Muscle layer of duodenum (tissue), 2 donors: ENCODE data around the gene TMEM202.
"Not testable (repeated sequence)": the region's sequence is repeated elsewhere in the genome, so short reads cannot be mapped to it uniquely, and the experiment has no call there.

Source experiments
- H3K27ac ChIP-seq: one replicate; pipeline ENCODE4 v1.7.0; 2013; ENCODE audit warnings: mild to moderate bottlenecking, low read length
- H3K27me3 ChIP-seq: one replicate; pipeline ENCODE4 v1.7.0; 2013; ENCODE audit warnings: low read depth, mild to moderate bottlenecking, control low read depth, low read length
- H3K36me3 ChIP-seq, 2 donors: one replicate each; pipeline ENCODE4 v1.7.0; 2013; ENCODE audit warnings: low read length in 2 of 2, control low read depth in 1 of 2, mild to moderate bottlenecking in 1 of 2; ENCODE audit not compliant: insufficient read depth in 2 of 2, control insufficient read depth in 1 of 2
- H3K4me1 ChIP-seq, 2 donors: one replicate each; pipeline ENCODE4 v1.7.0; 2013; ENCODE audit warnings: low read length in 2 of 2, mild to moderate bottlenecking in 2 of 2, control low read depth in 1 of 2, moderate library complexity in 1 of 2; ENCODE audit not compliant: insufficient read depth in 2 of 2, control insufficient read depth in 1 of 2
- H3K4me3 ChIP-seq, 2 donors: one replicate each; pipeline ENCODE4 v1.7.0; 2013; ENCODE audit warnings: low read length in 2 of 2, low read depth in 1 of 2, mild to moderate bottlenecking in 1 of 2
- H3K9me3 ChIP-seq, 2 donors: one replicate each; pipeline ENCODE4 v1.7.0; 2013; ENCODE audit warnings: low read length in 2 of 2, control low read depth in 1 of 2, mild to moderate bottlenecking in 1 of 2; ENCODE audit not compliant: control insufficient read depth in 1 of 2
- donor health status: healthy.

The TMEM202 gene

DNA sequence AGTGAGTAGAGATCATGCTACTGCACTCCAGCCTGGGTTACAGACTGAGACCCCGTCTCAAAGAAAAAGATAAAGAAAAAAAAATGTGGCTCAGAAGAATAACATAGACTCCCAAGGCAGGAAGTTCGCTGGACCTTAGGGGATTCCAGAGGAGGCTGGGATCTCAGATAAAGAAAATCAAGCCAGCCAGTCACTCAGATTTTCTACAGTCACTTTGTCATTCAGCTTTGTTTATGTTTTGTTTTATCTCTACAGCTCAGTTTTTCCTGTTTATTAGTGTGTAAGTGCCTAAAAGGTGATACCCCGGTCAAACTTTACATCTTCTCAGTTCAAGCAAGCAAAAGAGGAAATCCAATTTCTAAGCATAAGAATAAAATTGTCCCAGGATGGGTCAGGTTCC, 6.3 kb downstream of the TMEM202 start:
- Histone ChIP-seq H3K27me3 (no peaks in the 10 kb centered on the region), H3K36me3 (no peaks in the 10 kb centered on the region), H3K27ac (no peak overlapping the region), H3K4me1 (no peaks in the 10 kb centered on the region), H3K9me3 (no peaks in the 10 kb centered on the region), H3K4me3 (no peak overlapping the region)

DNA sequence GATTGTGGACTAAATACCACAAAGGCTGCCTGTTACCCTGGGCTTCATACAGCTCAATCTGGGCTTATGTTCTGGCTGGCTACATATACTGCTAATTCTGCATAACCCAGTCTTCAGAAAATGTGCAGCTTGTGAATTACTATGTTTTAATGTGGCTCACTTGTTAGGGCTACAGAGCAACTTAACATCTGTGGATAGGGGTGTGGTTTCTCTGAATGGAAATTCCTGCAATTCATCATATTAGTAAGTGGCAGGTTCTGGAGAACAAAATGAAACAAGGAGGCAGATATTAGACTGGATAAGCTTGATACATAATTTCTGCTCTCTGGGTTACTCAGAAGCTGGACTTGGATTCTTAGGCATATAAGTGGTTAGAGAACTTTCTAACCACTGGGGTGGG, 6.7 kb downstream of the TMEM202 start:
- no peaks in the 10 kb centered on the region for H3K4me1 ChIP-seq
- no peaks in the 10 kb centered on the region for H3K36me3 ChIP-seq
- no peak overlapping the region for H3K4me3 ChIP-seq
- no peak overlapping the region for H3K27ac ChIP-seq
- H3K9me3 ChIP-seq: no peaks in the 10 kb centered on the region
- H3K27me3 ChIP-seq: no peaks in the 10 kb centered on the region

DNA sequence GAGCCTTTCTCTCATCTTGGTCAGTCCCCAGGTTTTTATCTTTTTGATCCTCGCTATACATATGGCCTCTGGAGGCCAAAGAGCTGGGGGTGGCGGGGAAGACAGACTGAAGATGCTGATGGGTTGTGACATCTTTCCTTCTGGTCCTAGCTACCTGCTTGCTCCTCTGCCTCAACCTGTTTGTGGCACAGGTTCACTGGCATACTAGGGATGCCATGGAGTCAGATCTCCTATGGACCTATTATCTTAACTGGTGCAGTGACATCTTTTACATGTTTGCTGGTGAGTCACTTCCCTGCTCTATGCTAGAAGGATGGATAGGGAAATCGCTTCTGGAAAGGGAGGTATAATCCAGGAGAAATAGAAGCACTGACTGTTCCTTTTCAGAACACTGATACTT, 8.8 kb downstream of the TMEM202 start:
- no peaks in the 10 kb centered on the region for H3K4me1 ChIP-seq
- peaks cover 0 to 6% of the 10 kb centered on the region in 2 donors for H3K9me3 ChIP-seq
- no peak overlapping the region for H3K27ac ChIP-seq
- H3K27me3 ChIP-seq: no peaks in the 10 kb centered on the region
- H3K4me3 ChIP-seq: no peak overlapping the region
- H3K36me3 ChIP-seq: no peaks in the 10 kb centered on the region

DNA sequence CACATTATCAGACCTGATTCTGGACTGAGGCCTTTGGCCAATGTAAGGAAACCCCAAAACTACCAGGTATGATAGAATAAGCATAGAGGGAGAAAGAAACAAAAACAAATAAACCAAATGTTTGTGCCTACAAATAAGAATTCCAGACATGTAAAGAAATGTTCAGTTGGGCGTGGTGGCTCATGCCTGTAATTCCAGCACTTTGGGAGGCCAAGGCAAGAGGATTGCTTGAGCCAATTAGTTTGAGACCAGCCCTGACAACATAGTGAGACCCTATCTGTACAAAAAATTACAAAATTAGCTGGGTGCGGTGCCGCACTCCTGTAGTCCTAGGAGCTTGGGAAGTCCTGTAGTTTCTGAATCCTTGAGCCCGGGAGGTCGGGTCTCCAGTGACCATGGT, 13.0 kb downstream of the TMEM202 start:
- Histone ChIP-seq H3K4me1 (no peaks in the 10 kb centered on the region), H3K27ac (no peak overlapping the region), H3K4me3 (no peak overlapping the region), H3K9me3 (peaks cover 0 to 6% of the 10 kb centered on the region in 2 donors), H3K36me3 (no peaks in the 10 kb centered on the region), H3K27me3 (no peaks in the 10 kb centered on the region)

DNA sequence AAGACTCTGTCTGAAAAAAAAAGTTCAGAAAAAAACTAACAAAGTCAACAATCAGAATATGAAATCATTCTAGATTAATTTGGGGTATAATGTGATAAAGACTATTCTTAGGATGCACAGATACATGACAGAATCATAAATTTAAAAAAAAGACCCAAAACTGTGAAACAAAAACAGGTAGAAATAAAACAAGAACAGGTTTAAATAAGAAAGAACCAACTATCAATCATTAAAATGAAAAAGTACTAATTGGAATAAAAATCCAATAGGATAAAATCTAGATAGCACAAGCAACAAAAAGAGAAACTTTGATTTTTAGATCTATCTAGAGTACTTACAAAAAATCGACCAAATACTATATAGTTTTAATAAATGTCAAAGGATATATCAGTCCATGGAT, 13.4 kb downstream of the TMEM202 start:
- Histone ChIP-seq H3K36me3 (no peaks in the 10 kb centered on the region), H3K9me3 (peaks cover 0 to 6% of the 10 kb centered on the region in 2 donors), H3K4me3 (no peak overlapping the region), H3K27me3 (no peaks in the 10 kb centered on the region), H3K27ac (no peak overlapping the region), H3K4me1 (no peaks in the 10 kb centered on the region)

DNA sequence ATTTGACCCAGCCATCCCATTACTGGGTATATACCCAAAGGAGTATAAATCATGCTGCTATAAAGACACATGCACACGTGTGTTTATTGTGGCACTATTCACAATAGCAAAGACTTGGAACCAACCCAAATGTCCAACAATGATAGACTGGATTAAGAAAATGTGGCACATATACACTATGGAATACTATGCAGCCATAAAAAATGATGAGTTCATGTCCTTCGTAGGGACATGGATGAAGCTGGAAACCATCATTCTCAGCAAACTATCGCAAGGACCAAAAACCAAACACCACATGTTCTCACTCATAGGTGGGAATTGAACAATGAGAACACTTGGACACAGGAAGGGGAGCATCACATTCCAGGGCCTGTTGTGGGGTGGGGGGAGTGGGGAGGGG, 15.2 kb downstream of the TMEM202 start:
- not testable (repeated sequence) for H3K4me3 ChIP-seq, H3K4me1 ChIP-seq, H3K9me3 ChIP-seq, H3K36me3 ChIP-seq, H3K27ac ChIP-seq, H3K27me3 ChIP-seq

DNA sequence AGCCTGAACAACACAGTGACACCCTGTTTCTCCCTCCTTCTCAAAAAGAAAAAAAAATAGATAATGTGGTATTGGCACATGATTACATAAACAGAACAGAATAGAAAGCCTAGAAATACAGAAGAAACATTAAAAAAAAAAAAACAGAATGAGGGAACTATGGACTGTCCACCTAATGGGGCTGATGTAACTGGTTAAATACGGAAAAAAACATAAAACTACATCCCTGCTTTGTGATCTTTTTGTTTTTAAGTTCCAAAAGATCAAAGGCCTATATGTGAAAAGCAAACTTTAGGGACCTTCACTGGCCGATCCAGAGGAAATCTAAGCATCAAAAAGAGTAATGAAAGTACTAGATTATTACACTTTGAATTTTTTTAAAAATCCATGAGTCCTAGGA, 17.2 kb downstream of the TMEM202 start:
- H3K4me3 ChIP-seq: no peak overlapping the region
- no peaks in the 10 kb centered on the region for H3K4me1 ChIP-seq
- peaks cover 0 to 6% of the 10 kb centered on the region in 2 donors for H3K9me3 ChIP-seq
- no peaks in the 10 kb centered on the region for H3K36me3 ChIP-seq
- H3K27ac ChIP-seq: no peak overlapping the region
- H3K27me3 ChIP-seq: no peaks in the 10 kb centered on the region

DNA sequence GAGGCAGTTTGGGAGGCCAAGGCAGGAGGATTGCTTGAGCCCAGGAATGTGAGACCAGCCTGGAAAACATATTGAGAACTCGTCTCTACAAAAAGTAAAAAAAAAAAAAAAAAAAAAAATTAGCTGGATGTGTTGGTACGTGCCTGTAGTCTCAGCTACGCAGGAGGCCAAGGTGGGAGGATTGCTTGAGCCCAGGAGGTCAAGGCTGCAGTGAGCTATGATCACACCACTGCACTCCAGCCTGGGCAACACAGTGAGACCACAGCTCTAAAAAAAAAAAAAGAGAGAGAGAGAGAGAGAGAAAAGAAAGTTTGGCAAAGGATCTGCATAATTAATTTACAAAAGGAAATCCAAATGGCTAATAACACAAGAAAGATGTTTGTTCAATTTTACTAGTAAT, 21.7 kb downstream of the TMEM202 start:
- not testable (repeated sequence) for H3K27ac ChIP-seq, H3K9me3 ChIP-seq, H3K27me3 ChIP-seq, H3K4me1 ChIP-seq, H3K4me3 ChIP-seq, H3K36me3 ChIP-seq

DNA sequence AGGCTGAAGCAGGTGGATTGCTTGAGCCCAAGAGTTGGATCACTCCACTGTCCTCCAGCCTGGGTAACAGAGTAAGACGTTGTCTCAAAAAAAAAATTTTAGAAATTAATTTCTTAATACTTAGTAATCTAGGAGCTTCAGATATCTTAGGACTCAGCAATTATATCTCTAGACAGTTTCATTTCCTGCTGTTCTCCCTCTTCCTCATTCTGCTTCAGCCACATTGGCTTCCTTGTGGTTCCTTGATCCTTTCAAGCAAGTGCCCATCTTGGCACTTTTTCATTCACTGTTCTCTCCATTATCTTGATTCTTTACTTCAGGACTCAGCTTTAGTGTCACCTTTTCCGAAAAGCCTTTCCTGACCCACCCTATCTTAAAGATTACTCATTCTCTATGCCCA, 22.5 kb downstream of the TMEM202 start:
- no peaks in the 10 kb centered on the region for H3K27me3 ChIP-seq
- no peaks in the 10 kb centered on the region for H3K36me3 ChIP-seq
- no peaks in the 10 kb centered on the region for H3K9me3 ChIP-seq
- H3K4me3 ChIP-seq: no peak overlapping the region
- no peaks in the 10 kb centered on the region for H3K4me1 ChIP-seq
- no peak overlapping the region for H3K27ac ChIP-seq

DNA sequence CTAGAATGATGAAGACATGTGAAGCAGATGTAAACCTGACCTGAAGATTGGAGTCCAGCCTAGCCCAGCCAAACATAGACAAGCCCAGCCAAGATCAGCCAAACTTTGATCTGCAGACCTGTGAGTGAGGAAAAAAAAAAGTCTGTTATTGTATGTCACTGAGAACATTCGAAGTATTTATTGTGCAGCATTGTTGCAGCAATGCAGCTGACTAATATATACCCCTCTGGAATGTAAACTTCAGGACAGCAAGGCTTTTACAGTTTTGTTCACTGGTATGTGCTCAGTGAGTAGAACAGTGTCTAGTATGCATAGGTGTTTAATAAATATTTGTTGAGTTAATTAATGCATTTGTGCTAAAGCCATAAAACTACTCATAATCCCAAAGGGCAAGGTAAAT, 23.4 kb downstream of the TMEM202 start:
- no peaks in the 10 kb centered on the region for H3K36me3 ChIP-seq
- H3K27me3 ChIP-seq: no peaks in the 10 kb centered on the region
- no peaks in the 10 kb centered on the region for H3K9me3 ChIP-seq
- no peak overlapping the region for H3K4me3 ChIP-seq
- H3K27ac ChIP-seq: no peak overlapping the region
- no peaks in the 10 kb centered on the region for H3K4me1 ChIP-seq

DNA sequence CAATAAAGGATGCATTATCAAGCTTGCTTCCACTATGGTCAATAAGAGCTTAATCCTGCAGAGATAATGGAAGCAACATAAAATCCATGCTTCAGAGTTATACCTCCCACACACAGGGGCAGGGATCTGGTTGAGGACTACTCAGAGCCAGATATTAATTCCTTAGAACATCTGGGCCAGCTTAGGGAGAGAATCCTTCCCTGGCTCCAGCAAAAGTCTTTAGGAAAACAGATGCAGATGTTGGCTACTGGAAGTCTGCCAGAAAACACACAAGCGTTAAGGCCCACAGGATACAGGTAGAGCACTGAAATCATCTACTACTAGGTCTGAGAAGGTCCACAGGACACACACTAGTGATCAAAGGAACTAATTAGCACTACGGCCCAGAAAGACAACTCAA, 25.2 kb downstream of the TMEM202 start:
- no peak overlapping the region for H3K27ac ChIP-seq
- no peaks in the 10 kb centered on the region for H3K36me3 ChIP-seq
- H3K4me3 ChIP-seq: no peak overlapping the region
- no peaks in the 10 kb centered on the region for H3K27me3 ChIP-seq
- peaks cover 0 to 4% of the 10 kb centered on the region in 2 donors for H3K9me3 ChIP-seq
- no peaks in the 10 kb centered on the region for H3K4me1 ChIP-seq

DNA sequence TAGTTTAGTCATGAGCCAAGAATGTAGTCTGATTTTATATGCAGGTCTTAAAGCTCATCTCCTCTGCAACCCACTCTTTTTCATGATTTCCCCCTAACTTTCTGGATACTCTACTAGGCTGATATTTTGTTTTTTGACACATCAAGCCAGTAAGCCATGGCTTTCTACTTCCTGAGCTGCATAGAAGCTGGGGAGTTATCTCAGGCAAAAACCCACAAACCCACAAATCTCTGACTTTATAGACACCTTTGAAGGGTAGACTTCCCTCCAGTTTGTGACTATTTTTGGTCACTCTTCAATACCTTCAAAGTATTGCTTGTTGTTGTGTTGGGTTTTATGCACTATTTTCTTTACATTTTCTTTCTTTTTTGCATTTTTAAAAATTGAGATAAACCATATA, 28.6 kb downstream of the TMEM202 start:
- Histone ChIP-seq H3K36me3 (no peaks in the 10 kb centered on the region), H3K9me3 (peaks cover 0 to 4% of the 10 kb centered on the region in 2 donors), H3K27ac (no peak overlapping the region), H3K27me3 (no peaks in the 10 kb centered on the region), H3K4me1 (no peaks in the 10 kb centered on the region), H3K4me3 (no peak overlapping the region)
